ENCODE data around the gene TSPAN31. TPM values are rescaled to one million over a fixed set of nuclear protein-coding genes. Genes with fewer than 3 reads are reported as not detected.

TSPAN31 gene
- total and polyA plus RNA-seq, 7 donors = 12.0 to 85.8 (median 43.2) TPM

- intact Hi-C loops (cut with DNase I) = no loop called here
- no peak for DNase-seq
- TF ChIP-seq POLR2AphosphoS5 (IDR thresholded peaks at IDR 0.05) (no peak), EP300 (IDR thresholded peaks at IDR 0.05) (no peak), POLR2A (IDR thresholded peaks at IDR 0.05) (no peak)
- Histone ChIP-seq H3K36me3 (peaks cover 0 to 22% (median 13%) of the 10 kb centered on the region in 4 donors), H3K4me3 (no peak overlapping the region), H3K27ac (no peak overlapping the region), H3K27me3 (peaks cover 36 to 54% (median 44%) of the 10 kb centered on the region in 3 donors), H3K4me1 (peaks cover 0 to 28% (median 22%) of the 10 kb centered on the region in 4 donors), H3K9me3 (no peaks in the 10 kb centered on the region)
- 95% methylated on average over 4 of the region's 4 CpGs for WGBS, 2 donors
Observed at GRCh38 chr12:57761391-57761998, 16.7 kb downstream of the TSPAN31 start.

GRCh38 chr12:57762463-57762862 lies 17.6 kb downstream of the TSPAN31 start:
- H3K4me1 ChIP-seq = peaks cover 0 to 30% (median 26%) of the 10 kb centered on the region in 4 donors
- H3K27ac ChIP-seq = no peak overlapping the region
- 89 to 92% methylated on average over 2 of the region's 2 CpGs for WGBS, 2 donors
- H3K36me3 ChIP-seq = peaks cover 0 to 19% (median 13%) of the 10 kb centered on the region in 4 donors
- H3K9me3 ChIP-seq = no peaks in the 10 kb centered on the region
- intact Hi-C loops (cut with DNase I) = no loop called here
- no peak overlapping the region for H3K4me3 ChIP-seq
- H3K27me3 ChIP-seq = peaks cover 36 to 57% (median 47%) of the 10 kb centered on the region in 3 donors
- DNase-seq = no peak
- no peak for TF ChIP-seq EP300 (IDR thresholded peaks at IDR 0.05)
- TF ChIP-seq, protein P1, sequence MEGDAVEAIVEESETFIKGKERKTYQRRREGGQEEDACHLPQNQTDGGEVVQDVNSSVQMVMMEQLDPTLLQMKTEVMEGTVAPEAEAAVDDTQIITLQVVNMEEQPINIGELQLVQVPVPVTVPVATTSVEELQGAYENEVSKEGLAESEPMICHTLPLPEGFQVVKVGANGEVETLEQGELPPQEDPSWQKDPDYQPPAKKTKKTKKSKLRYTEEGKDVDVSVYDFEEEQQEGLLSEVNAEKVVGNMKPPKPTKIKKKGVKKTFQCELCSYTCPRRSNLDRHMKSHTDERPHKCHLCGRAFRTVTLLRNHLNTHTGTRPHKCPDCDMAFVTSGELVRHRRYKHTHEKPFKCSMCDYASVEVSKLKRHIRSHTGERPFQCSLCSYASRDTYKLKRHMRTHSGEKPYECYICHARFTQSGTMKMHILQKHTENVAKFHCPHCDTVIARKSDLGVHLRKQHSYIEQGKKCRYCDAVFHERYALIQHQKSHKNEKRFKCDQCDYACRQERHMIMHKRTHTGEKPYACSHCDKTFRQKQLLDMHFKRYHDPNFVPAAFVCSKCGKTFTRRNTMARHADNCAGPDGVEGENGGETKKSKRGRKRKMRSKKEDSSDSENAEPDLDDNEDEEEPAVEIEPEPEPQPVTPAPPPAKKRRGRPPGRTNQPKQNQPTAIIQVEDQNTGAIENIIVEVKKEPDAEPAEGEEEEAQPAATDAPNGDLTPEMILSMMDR (IDR thresholded peaks at IDR 0.05) = no peak
- TF ChIP-seq POLR2A (IDR thresholded peaks at IDR 0.05) = no peak
- TF ChIP-seq POLR2AphosphoS5 (IDR thresholded peaks at IDR 0.05) = no peak

DNA sequence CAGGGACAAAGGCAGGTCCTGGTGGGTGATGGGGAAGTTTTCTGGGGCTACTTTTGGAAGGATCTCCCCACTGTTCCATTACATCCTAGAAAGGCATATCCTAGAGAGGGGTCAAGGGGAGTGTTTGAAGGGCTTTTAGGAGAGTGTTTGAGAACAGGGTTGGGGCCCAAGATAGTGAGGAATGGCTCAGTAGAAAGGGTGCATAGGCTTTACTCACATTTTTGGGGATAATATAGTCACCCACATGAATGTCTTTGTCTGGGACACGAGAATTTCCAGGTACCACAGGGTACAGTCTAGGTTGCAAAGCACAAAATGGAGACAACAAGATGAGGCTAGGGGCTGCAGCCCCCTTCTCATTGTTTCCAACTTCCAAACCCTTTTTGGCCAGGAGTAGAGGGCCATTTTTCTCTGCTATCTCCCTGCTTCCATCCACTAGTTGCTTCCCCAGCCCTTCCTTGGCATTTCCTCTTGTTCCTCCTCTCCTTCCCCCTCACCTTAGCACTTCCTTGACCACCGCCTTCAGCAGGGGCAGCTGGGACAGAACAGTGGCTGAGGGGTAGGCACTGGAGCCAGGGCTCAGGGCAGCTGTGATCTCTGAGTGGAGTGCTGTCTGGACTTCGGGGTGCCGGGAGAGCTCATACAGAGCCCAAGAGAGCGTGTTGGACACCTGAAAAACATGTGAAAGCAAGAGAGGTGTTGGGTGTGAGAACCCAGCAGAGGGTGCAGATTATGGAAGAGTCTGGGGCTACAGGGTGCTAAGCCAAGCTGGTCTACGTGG lies 19.2 kb downstream of the TSPAN31 start:
- Histone ChIP-seq H3K4me3 (no peak overlapping the region), H3K4me1 (peaks cover 0 to 30% (median 26%) of the 10 kb centered on the region in 4 donors), H3K9me3 (no peaks in the 10 kb centered on the region), H3K27me3 (peaks cover 36 to 57% (median 47%) of the 10 kb centered on the region in 3 donors), H3K36me3 (peaks cover 0 to 5% (median under 1%) of the 10 kb centered on the region in 4 donors), H3K27ac (no peak overlapping the region)
- no peak for DNase-seq
- 83 to 89% methylated on average over 6 of the region's 6 CpGs for WGBS, 2 donors
- TF ChIP-seq, protein P1 (IDR thresholded peaks at IDR 0.05) = no peak
- TF ChIP-seq POLR2A (IDR thresholded peaks at IDR 0.05) (no peak), POLR2AphosphoS5 (IDR thresholded peaks at IDR 0.05) (no peak), EP300 (IDR thresholded peaks at IDR 0.05) (no peak)
- intact Hi-C loops (cut with DNase I) = no loop called here

- Histone ChIP-seq H3K4me3 (peak overlapping the region in 3 of 4 donors; percentile 20 to 38 (median 33)), H3K27me3 (peaks cover 36 to 57% (median 47%) of the 10 kb centered on the region in 3 donors)
- intact Hi-C loops (cut with DNase I) = no loop called here
Observed at GRCh38 chr12:57764662-57765002, 19.8 kb downstream of the TSPAN31 start.

More at GRCh38 chr12:57764662-57765002, 19.8 kb downstream of the TSPAN31 start:
- 15 to 17% methylated on average over 17 of the region's 17 CpGs for WGBS, 2 donors
- Histone ChIP-seq H3K27ac (no peak overlapping the region), H3K4me1 (peaks cover 0 to 30% (median 26%) of the 10 kb centered on the region in 4 donors), H3K36me3 (peaks cover 0 to 7% (median 0%) of the 10 kb centered on the region in 4 donors), H3K9me3 (no peaks in the 10 kb centered on the region)
- TF ChIP-seq, protein P1 (IDR thresholded peaks at IDR 0.05) = no peak
- TF ChIP-seq EP300 (IDR thresholded peaks at IDR 0.05) = no peak
- no peak for TF ChIP-seq POLR2AphosphoS5 (IDR thresholded peaks at IDR 0.05)
- no peak for TF ChIP-seq POLR2A (IDR thresholded peaks at IDR 0.05)
- DNase-seq = no peak

Data from sigmoid colon (tissue), 7 donors.